Colonic mucosa (tissue), 4 donors: ENCODE results near the gene PARL. TPM values are rescaled to one million over a fixed set of nuclear protein-coding genes. Genes with fewer than 3 reads are reported as not detected.

Experiments
- DNase-seq: peaks from one replicate; pipeline ENCODE4 v3.0.0-alpha.2; 2020
- H3K27ac ChIP-seq: fragments of 200-600 bp; one replicate; pipeline ENCODE4 v1.8.0; 2021
- H3K27me3 ChIP-seq: fragments of 200-600 bp; one replicate; pipeline ENCODE4 v1.8.0; 2021
- H3K36me3 ChIP-seq: fragments of 200-600 bp; one replicate; pipeline ENCODE4 v1.8.0; 2021
- H3K4me1 ChIP-seq: fragments of 200-600 bp; one replicate; pipeline ENCODE4 v1.8.0; 2021; ENCODE audit warnings: mild to moderate bottlenecking
- H3K4me3 ChIP-seq: fragments of 200-600 bp; one replicate; pipeline ENCODE4 v1.8.0; 2021
- H3K9ac ChIP-seq, 2 donors: one replicate each; pipeline ENCODE4 v1.7.0; 2013; ENCODE audit warnings: control low read depth in 2 of 2, low read depth in 2 of 2, low read length in 2 of 2
- H3K9me3 ChIP-seq: fragments of 200-600 bp; one replicate; pipeline ENCODE4 v1.8.0; 2021
- CTCF ChIP-seq: fragments of 200-600 bp; IDR thresholded peaks from one replicate; pipeline ENCODE4 v1.8.0; 2022; ENCODE audit warnings: antibody characterized with exemption, mild to moderate bottlenecking
- intact Hi-C: fragments of 100-400 bp; cut with DNase I; formaldehyde crosslinking; loops from one replicate; pipeline ENCODE4 v1.14.1; 2022
- total RNA-seq, 2 donors: library from RNA; stranded (reverse); fragmentation: NEBNext Ultra II Directional in 1 of 2; extraction: Animal tissue kit (Norgen Biotek cat#: 25700) in 1 of 2; gene quantifications; one replicate each; pipeline ENCODE4 v1.2.1, GENCODE V29; 2021
- donor health status: healthy.
- donor health status: DM: no; HTN: no; CAD: no.
- donor health status: DM: no; HTN: no; CAD: no.

The PARL gene
- total RNA-seq: 10 to 100 TPM; 64.8 to 67.9 TPM

GRCh38 chr3:183884427-183885296, at the start of gene PARL:
TSS of gene PARL (minus strand) at chr3:183884880. CDS start at chr3:183884846, 34 bp downstream.
- peak within 1 kb of the TSS; percentile 94 for H3K4me3 ChIP-seq
- peak; percentile 94 for TF ChIP-seq CTCF
- H3K4me1 ChIP-seq: peaks cover 8% of the 10 kb centered on the region
- intact Hi-C loops: no loop called here
- peak; percentile 98 for DNase-seq
- peak within 1 kb of the TSS; percentile 93 to 96 for H3K9ac ChIP-seq
- H3K27ac ChIP-seq: peak within 1 kb of the TSS; percentile 66
- H3K36me3 ChIP-seq: no peaks in the 10 kb centered on the region
- no peaks in the 10 kb centered on the region for H3K9me3 ChIP-seq
- no peaks in the 10 kb centered on the region for H3K27me3 ChIP-seq

GRCh38 chr3:183933160-183933559, 48.5 kb upstream of the PARL start:
- no peak for DNase-seq
- no peak overlapping the region for H3K4me3 ChIP-seq
- no peak overlapping the region for H3K27ac ChIP-seq
- no peaks in the 10 kb centered on the region for H3K36me3 ChIP-seq
- no peak overlapping the region for H3K9ac ChIP-seq
- no peaks in the 10 kb centered on the region for H3K9me3 ChIP-seq
- H3K27me3 ChIP-seq: no peaks in the 10 kb centered on the region
- TF ChIP-seq CTCF: no peak
- H3K4me1 ChIP-seq: no peaks in the 10 kb centered on the region
- intact Hi-C loops: no loop called here

GRCh38 chr3:183931881-183932280, 47.2 kb upstream of the PARL start:
- H3K4me1 ChIP-seq: no peaks in the 10 kb centered on the region
- DNase-seq: no peak
- H3K36me3 ChIP-seq: no peaks in the 10 kb centered on the region
- intact Hi-C loops: no loop called here
- H3K9me3 ChIP-seq: no peaks in the 10 kb centered on the region
- TF ChIP-seq CTCF: no peak
- H3K9ac ChIP-seq: no peak overlapping the region
- H3K4me3 ChIP-seq: no peak overlapping the region
- H3K27me3 ChIP-seq: no peaks in the 10 kb centered on the region
- no peak overlapping the region for H3K27ac ChIP-seq

- H3K36me3 ChIP-seq: no peaks in the 10 kb centered on the region
- DNase-seq: peak; percentile 84
- H3K9me3 ChIP-seq: no peaks in the 10 kb centered on the region
- no peak overlapping the region for H3K9ac ChIP-seq
- H3K27me3 ChIP-seq: no peaks in the 10 kb centered on the region
- H3K27ac ChIP-seq: peak overlapping the region; percentile 58
- no peak overlapping the region for H3K4me3 ChIP-seq
- no peaks in the 10 kb centered on the region for H3K4me1 ChIP-seq
- intact Hi-C loops: no loop called here
- TF ChIP-seq CTCF: no peak
These were observed 45.4 kb upstream of the PARL start for GRCh38 chr3:183930086-183930485.

GRCh38 chr3:183927059-183927458, 42.4 kb upstream of the PARL start:
- H3K9me3 ChIP-seq: no peaks in the 10 kb centered on the region
- DNase-seq: no peak
- no peak overlapping the region for H3K27ac ChIP-seq
- no peak for TF ChIP-seq CTCF
- no peak overlapping the region for H3K4me3 ChIP-seq
- H3K9ac ChIP-seq: no peak overlapping the region
- H3K4me1 ChIP-seq: no peaks in the 10 kb centered on the region
- H3K27me3 ChIP-seq: no peaks in the 10 kb centered on the region
- intact Hi-C loops: loop anchor here (5.0 kb wide), 1 partner anchor 85 kb away; no protein-coding TSS in a partner anchor
- no peaks in the 10 kb centered on the region for H3K36me3 ChIP-seq
